OCI-LY3 (cell line): ENCODE data around the gene PDCL3.

Experiments used
- EZH2phosphoT487 ChIP-seq: fragments of 200-600 bp; shearing (Covaris generic); IDR thresholded peaks from 2 replicates; pipeline ENCODE4 v1.6.1; 2018; ENCODE audit warnings: antibody characterized with exemption, mixed run types, low read depth
- TF ChIP-seq, protein P1 (sequence below): fragments of 200-600, 300-600 bp; sonication (generic); IDR thresholded peaks from 2 replicates; pipeline ENCODE4 v1.5.1; 2014; ENCODE audit warnings: antibody characterized with exemption, low read length, low read depth

DNA sequence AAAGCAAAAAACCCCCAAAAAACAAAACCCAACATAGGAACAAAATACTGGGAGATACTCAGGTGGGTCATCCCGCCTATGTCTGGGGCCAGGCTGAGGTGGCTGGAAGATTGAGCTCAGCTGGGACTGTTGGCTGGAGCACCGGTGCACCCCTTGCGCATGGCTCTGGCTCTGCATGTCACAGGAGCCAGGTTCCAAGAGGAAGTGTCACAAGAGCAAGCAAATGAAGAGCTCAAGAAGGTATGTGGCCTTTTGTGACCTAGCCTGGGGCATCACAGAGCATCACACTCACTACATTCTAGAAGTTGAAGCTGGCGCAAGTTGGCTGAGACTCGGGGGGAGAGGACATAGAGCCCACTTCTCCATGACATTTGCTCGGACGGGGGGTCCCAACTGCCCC is 40.6 kb downstream of the PDCL3 start:
- TF ChIP-seq, protein P1, sequence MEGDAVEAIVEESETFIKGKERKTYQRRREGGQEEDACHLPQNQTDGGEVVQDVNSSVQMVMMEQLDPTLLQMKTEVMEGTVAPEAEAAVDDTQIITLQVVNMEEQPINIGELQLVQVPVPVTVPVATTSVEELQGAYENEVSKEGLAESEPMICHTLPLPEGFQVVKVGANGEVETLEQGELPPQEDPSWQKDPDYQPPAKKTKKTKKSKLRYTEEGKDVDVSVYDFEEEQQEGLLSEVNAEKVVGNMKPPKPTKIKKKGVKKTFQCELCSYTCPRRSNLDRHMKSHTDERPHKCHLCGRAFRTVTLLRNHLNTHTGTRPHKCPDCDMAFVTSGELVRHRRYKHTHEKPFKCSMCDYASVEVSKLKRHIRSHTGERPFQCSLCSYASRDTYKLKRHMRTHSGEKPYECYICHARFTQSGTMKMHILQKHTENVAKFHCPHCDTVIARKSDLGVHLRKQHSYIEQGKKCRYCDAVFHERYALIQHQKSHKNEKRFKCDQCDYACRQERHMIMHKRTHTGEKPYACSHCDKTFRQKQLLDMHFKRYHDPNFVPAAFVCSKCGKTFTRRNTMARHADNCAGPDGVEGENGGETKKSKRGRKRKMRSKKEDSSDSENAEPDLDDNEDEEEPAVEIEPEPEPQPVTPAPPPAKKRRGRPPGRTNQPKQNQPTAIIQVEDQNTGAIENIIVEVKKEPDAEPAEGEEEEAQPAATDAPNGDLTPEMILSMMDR = no peak
- no peak for TF ChIP-seq EZH2phosphoT487
